OCI-LY1 (cell line): ENCODE results near the gene NEXMIF.
"Not testable (repeated sequence)": the region's sequence is repeated elsewhere in the genome, so short reads cannot be mapped to it uniquely, and the experiment has no call there.

Experiments used
- H2AFZ ChIP-seq: fragments of 200-600 bp; sonication (generic), shearing (Covaris generic); 2 replicates; pipeline ENCODE4 v1.6.0; 2014; ENCODE audit warnings: antibody characterized with exemption, mild to moderate bottlenecking, low read length
- H3F3A ChIP-seq: fragments of 200-600 bp; sonication (generic), shearing (Covaris generic); 2 replicates; pipeline ENCODE4 v1.6.0; 2014; ENCODE audit warnings: mild to moderate bottlenecking, antibody characterized with exemption, low read length, moderate library complexity; ENCODE audit not compliant: insufficient read depth
- H3K27ac ChIP-seq: fragments of 200-600 bp; sonication (generic); 2 replicates; pipeline ENCODE4 v1.5.1; 2014; ENCODE audit warnings: low read length, mixed run types, mild to moderate bottlenecking, low read depth; ENCODE audit not compliant: poor library complexity, severe bottlenecking
- H3K27me3 ChIP-seq: fragments of 200-600 bp; sonication (generic); 2 replicates; pipeline ENCODE4 v1.6.0; 2014; ENCODE audit warnings: antibody characterized with exemption, mild to moderate bottlenecking, low read length, moderate library complexity; ENCODE audit not compliant: insufficient read depth
- H3K36me3 ChIP-seq: fragments of 200-600 bp; sonication (generic); 2 replicates; pipeline ENCODE4 v1.6.1; 2014; ENCODE audit warnings: mild to moderate bottlenecking, antibody characterized with exemption, low read length, moderate library complexity, mixed read lengths; ENCODE audit not compliant: insufficient read depth
- H3K4me1 ChIP-seq: fragments of 200-600 bp; sonication (generic); 2 replicates; pipeline ENCODE4 v1.5.1; 2014; ENCODE audit warnings: mild to moderate bottlenecking, low read length, moderate library complexity; ENCODE audit not compliant: insufficient read depth, severe bottlenecking
- H3K4me2 ChIP-seq: fragments of 200-600 bp; sonication (generic), shearing (Covaris generic); 2 replicates; pipeline ENCODE4 v1.6.1; 2014; ENCODE audit warnings: low read length
- H3K4me3 ChIP-seq: fragments of 200-600 bp; sonication (generic); 2 replicates; pipeline ENCODE4 v1.5.1; 2014; ENCODE audit warnings: low read length, low read depth, mild to moderate bottlenecking, mixed read lengths; ENCODE audit not compliant: poor library complexity, severe bottlenecking
- H3K79me2 ChIP-seq: fragments of 200-600 bp; shearing (Covaris generic); 2 replicates; pipeline ENCODE4 v1.6.1; 2016; ENCODE audit warnings: mixed run types, low read length, mixed read lengths; ENCODE audit not compliant: insufficient read depth
- H3K9ac ChIP-seq: fragments of 200-600 bp; sonication (generic), shearing (Covaris generic); 2 replicates; pipeline ENCODE4 v1.6.1; 2014; ENCODE audit warnings: mild to moderate bottlenecking, low read length, mixed read lengths
- H3K9me2 ChIP-seq: fragments of 200-600 bp; sonication (generic), shearing (Covaris generic); 2 replicates; pipeline ENCODE4 v1.6.1; 2014; ENCODE audit warnings: low read depth, mild to moderate bottlenecking, low read length, mixed read lengths
- H3K9me3 ChIP-seq: fragments of 200-600 bp; shearing (Covaris generic); 2 replicates; pipeline ENCODE4 v1.6.1; 2014; ENCODE audit warnings: low read length, mixed read lengths
- H4K20me1 ChIP-seq: fragments of 200-600 bp; sonication (generic), shearing (Covaris generic); 2 replicates; pipeline ENCODE4 v1.6.0; 2016; ENCODE audit warnings: mild to moderate bottlenecking, low read length; ENCODE audit not compliant: insufficient read depth
- CTCF ChIP-seq: fragments of 200-600 bp; sonication (generic), shearing (Covaris generic); IDR thresholded peaks from 2 replicates; pipeline ENCODE4 v1.5.1; 2017; ENCODE audit warnings: mild to moderate bottlenecking, antibody characterized with exemption, low read length, moderate library complexity, mixed read lengths
- EZH2 ChIP-seq: fragments of 200-600 bp; sonication (generic), shearing (Covaris generic); IDR thresholded peaks from 2 replicates; pipeline ENCODE4 v1.8.0; 2017; ENCODE audit warnings: borderline replicate concordance, mixed run types, mild to moderate bottlenecking, antibody characterized with exemption, low read length, moderate library complexity, mixed read lengths

Gene NEXMIF

GRCh38 chrX:74736450-74736849 is 188.8 kb downstream of the NEXMIF start:
- no peaks in the 10 kb centered on the region for H3K27me3 ChIP-seq
- no peaks in the 10 kb centered on the region for H3K9me3 ChIP-seq
- H3K9me2 ChIP-seq: no peaks in the 10 kb centered on the region
- no peak overlapping the region for H3K9ac ChIP-seq
- no peak for TF ChIP-seq CTCF
- no peak for TF ChIP-seq EZH2
- no peaks in the 10 kb centered on the region for H3K79me2 ChIP-seq
- no peaks in the 10 kb centered on the region for H3K36me3 ChIP-seq
- H4K20me1 ChIP-seq: no peaks in the 10 kb centered on the region
- H3K27ac ChIP-seq: no peak overlapping the region
- H3K4me3 ChIP-seq: no peak overlapping the region
- H2AFZ ChIP-seq: no peak overlapping the region
- no peak overlapping the region for H3K4me2 ChIP-seq
- no peaks in the 10 kb centered on the region for H3F3A ChIP-seq
- H3K4me1 ChIP-seq: no peaks in the 10 kb centered on the region

DNA sequence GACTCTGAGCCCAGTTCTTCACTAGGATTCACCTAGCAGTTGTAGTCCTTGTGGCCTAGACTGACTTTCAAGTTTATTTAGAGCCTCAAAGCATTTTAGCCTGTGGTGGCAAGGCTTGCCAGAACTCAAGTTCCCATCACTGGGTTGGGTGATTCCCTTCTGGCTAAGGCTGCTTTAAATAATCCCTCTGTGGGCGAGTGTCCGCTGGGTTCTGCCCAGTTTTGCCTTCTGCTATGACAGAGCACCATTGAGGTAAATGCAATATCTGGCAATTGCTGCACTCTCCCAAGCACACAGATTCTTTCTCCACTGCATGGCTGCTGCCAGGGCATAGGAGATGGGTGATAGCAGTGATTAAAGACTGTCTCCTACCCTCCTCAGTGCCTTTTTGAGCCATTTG is 220.0 kb downstream of the NEXMIF start:
- no peak overlapping the region for H3K4me2 ChIP-seq
- H3K9me2 ChIP-seq: no peaks in the 10 kb centered on the region
- H3K4me1 ChIP-seq: no peaks in the 10 kb centered on the region
- H3K4me3 ChIP-seq: no peak overlapping the region
- no peaks in the 10 kb centered on the region for H3F3A ChIP-seq
- H3K27ac ChIP-seq: no peak overlapping the region
- no peak for TF ChIP-seq EZH2
- TF ChIP-seq CTCF: no peak
- H3K9ac ChIP-seq: no peak overlapping the region
- H3K27me3 ChIP-seq: no peaks in the 10 kb centered on the region
- H3K36me3 ChIP-seq: no peaks in the 10 kb centered on the region
- no peaks in the 10 kb centered on the region for H4K20me1 ChIP-seq
- H3K79me2 ChIP-seq: no peaks in the 10 kb centered on the region
- H2AFZ ChIP-seq: no peak overlapping the region
- no peaks in the 10 kb centered on the region for H3K9me3 ChIP-seq

GRCh38 chrX:74701343-74701742 is 223.9 kb downstream of the NEXMIF start:
- not testable (repeated sequence) for H3K9ac ChIP-seq, H3K4me3 ChIP-seq, H3K36me3 ChIP-seq, H3K27ac ChIP-seq, H3K9me2 ChIP-seq, H3K79me2 ChIP-seq, H3K4me2 ChIP-seq, H2AFZ ChIP-seq, H3K9me3 ChIP-seq, H3F3A ChIP-seq, H4K20me1 ChIP-seq, H3K27me3 ChIP-seq, H3K4me1 ChIP-seq

DNA sequence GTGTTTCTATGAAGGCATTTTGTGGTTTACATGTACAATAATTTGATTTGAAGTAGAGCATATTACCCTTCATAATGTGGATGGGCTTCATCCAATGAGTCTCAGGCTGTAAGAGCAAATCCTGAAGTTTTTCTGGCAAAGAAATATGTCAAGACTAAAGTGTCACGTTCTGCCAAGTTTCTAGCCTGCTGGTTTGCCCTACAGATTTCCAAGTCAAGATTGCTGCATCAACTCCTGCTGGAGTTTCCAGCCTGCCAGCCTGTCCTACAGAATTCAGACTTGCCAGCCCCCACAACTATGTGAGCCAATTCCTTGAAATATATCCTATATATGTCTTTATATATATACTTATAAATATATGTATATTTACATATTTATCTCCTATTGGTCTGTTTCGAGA is 240.8 kb downstream of the NEXMIF start:
- H3K4me3 ChIP-seq: no peak overlapping the region
- no peaks in the 10 kb centered on the region for H3K36me3 ChIP-seq
- no peaks in the 10 kb centered on the region for H3K27me3 ChIP-seq
- H4K20me1 ChIP-seq: no peaks in the 10 kb centered on the region
- H3K9me2 ChIP-seq: no peaks in the 10 kb centered on the region
- H2AFZ ChIP-seq: no peak overlapping the region
- H3K4me1 ChIP-seq: no peaks in the 10 kb centered on the region
- H3K27ac ChIP-seq: no peak overlapping the region
- H3K9me3 ChIP-seq: no peaks in the 10 kb centered on the region
- no peak for TF ChIP-seq CTCF
- TF ChIP-seq EZH2: no peak
- H3K4me2 ChIP-seq: no peak overlapping the region
- no peaks in the 10 kb centered on the region for H3K79me2 ChIP-seq
- no peak overlapping the region for H3K9ac ChIP-seq
- H3F3A ChIP-seq: no peaks in the 10 kb centered on the region
